OCI-LY1 (cell line): ENCODE measurements around the gene UBE2R2.
"Not testable (repeated sequence)": the region's sequence is repeated elsewhere in the genome, so short reads cannot be mapped to it uniquely, and the experiment has no call there.

Source experiments
- H2AFZ ChIP-seq: fragments of 200-600 bp; sonication (generic), shearing (Covaris generic); 2 replicates; pipeline ENCODE4 v1.6.0; 2014; ENCODE audit warnings: antibody characterized with exemption, mild to moderate bottlenecking, low read length
- H3F3A ChIP-seq: fragments of 200-600 bp; sonication (generic), shearing (Covaris generic); 2 replicates; pipeline ENCODE4 v1.6.0; 2014; ENCODE audit warnings: mild to moderate bottlenecking, antibody characterized with exemption, low read length, moderate library complexity; ENCODE audit not compliant: insufficient read depth
- H3K27ac ChIP-seq: fragments of 200-600 bp; sonication (generic); 2 replicates; pipeline ENCODE4 v1.5.1; 2014; ENCODE audit warnings: low read length, mixed run types, mild to moderate bottlenecking, low read depth; ENCODE audit not compliant: poor library complexity, severe bottlenecking
- H3K27me3 ChIP-seq: fragments of 200-600 bp; sonication (generic); 2 replicates; pipeline ENCODE4 v1.6.0; 2014; ENCODE audit warnings: antibody characterized with exemption, mild to moderate bottlenecking, low read length, moderate library complexity; ENCODE audit not compliant: insufficient read depth
- H3K36me3 ChIP-seq: fragments of 200-600 bp; sonication (generic); 2 replicates; pipeline ENCODE4 v1.6.1; 2014; ENCODE audit warnings: mild to moderate bottlenecking, antibody characterized with exemption, low read length, moderate library complexity, mixed read lengths; ENCODE audit not compliant: insufficient read depth
- H3K4me1 ChIP-seq: fragments of 200-600 bp; sonication (generic); 2 replicates; pipeline ENCODE4 v1.5.1; 2014; ENCODE audit warnings: mild to moderate bottlenecking, low read length, moderate library complexity; ENCODE audit not compliant: insufficient read depth, severe bottlenecking
- H3K4me2 ChIP-seq: fragments of 200-600 bp; sonication (generic), shearing (Covaris generic); 2 replicates; pipeline ENCODE4 v1.6.1; 2014; ENCODE audit warnings: low read length
- H3K4me3 ChIP-seq: fragments of 200-600 bp; sonication (generic); 2 replicates; pipeline ENCODE4 v1.5.1; 2014; ENCODE audit warnings: low read length, low read depth, mild to moderate bottlenecking, mixed read lengths; ENCODE audit not compliant: poor library complexity, severe bottlenecking
- H3K79me2 ChIP-seq: fragments of 200-600 bp; shearing (Covaris generic); 2 replicates; pipeline ENCODE4 v1.6.1; 2016; ENCODE audit warnings: mixed run types, low read length, mixed read lengths; ENCODE audit not compliant: insufficient read depth
- H3K9ac ChIP-seq: fragments of 200-600 bp; sonication (generic), shearing (Covaris generic); 2 replicates; pipeline ENCODE4 v1.6.1; 2014; ENCODE audit warnings: mild to moderate bottlenecking, low read length, mixed read lengths
- H3K9me2 ChIP-seq: fragments of 200-600 bp; sonication (generic), shearing (Covaris generic); 2 replicates; pipeline ENCODE4 v1.6.1; 2014; ENCODE audit warnings: low read depth, mild to moderate bottlenecking, low read length, mixed read lengths
- H3K9me3 ChIP-seq: fragments of 200-600 bp; shearing (Covaris generic); 2 replicates; pipeline ENCODE4 v1.6.1; 2014; ENCODE audit warnings: low read length, mixed read lengths
- H4K20me1 ChIP-seq: fragments of 200-600 bp; sonication (generic), shearing (Covaris generic); 2 replicates; pipeline ENCODE4 v1.6.0; 2016; ENCODE audit warnings: mild to moderate bottlenecking, low read length; ENCODE audit not compliant: insufficient read depth
- CTCF ChIP-seq: fragments of 200-600 bp; sonication (generic), shearing (Covaris generic); IDR thresholded peaks from 2 replicates; pipeline ENCODE4 v1.5.1; 2017; ENCODE audit warnings: mild to moderate bottlenecking, antibody characterized with exemption, low read length, moderate library complexity, mixed read lengths
- EZH2 ChIP-seq: fragments of 200-600 bp; sonication (generic), shearing (Covaris generic); IDR thresholded peaks from 2 replicates; pipeline ENCODE4 v1.8.0; 2017; ENCODE audit warnings: borderline replicate concordance, mixed run types, mild to moderate bottlenecking, antibody characterized with exemption, low read length, moderate library complexity, mixed read lengths

Gene UBE2R2

GRCh38 chr9:33868440-33868973, 51.5 kb downstream of the UBE2R2 start:
- Histone ChIP-seq H3F3A (peaks cover 9% of the 10 kb centered on the region), H3K9me3 (no peaks in the 10 kb centered on the region), H3K9ac (no peak overlapping the region; the same call in 1 of the 2 replicates), H3K9me2 (no peaks in the 10 kb centered on the region), H3K79me2 (peaks cover 73% of the 10 kb centered on the region), H3K36me3 (peaks cover 31% of the 10 kb centered on the region), H3K27me3 (no peaks in the 10 kb centered on the region), H3K4me3 (no peak overlapping the region), H3K4me1 (peaks cover 76% of the 10 kb centered on the region), H3K4me2 (peak overlapping the region; percentile 39; the same call in 1 of the 2 replicates), H3K27ac (peak overlapping the region; percentile 83), H4K20me1 (no peaks in the 10 kb centered on the region), H2AFZ (no peak overlapping the region)
- TF ChIP-seq CTCF (no peak), EZH2 (no peak)

- Histone ChIP-seq H3K79me2 (peaks cover 73% of the 10 kb centered on the region), H3K36me3 (peaks cover 24% of the 10 kb centered on the region), H3K27ac (peak overlapping the region; percentile 98), H3K4me1 (peaks cover 78% of the 10 kb centered on the region)
- not testable (repeated sequence) for H2AFZ ChIP-seq, H3K4me3 ChIP-seq, H3K4me2 ChIP-seq, H3F3A ChIP-seq, H3K9me3 ChIP-seq, H3K9me2 ChIP-seq, H3K27me3 ChIP-seq, H4K20me1 ChIP-seq, H3K9ac ChIP-seq
These were observed 52.3 kb downstream of the UBE2R2 start for GRCh38 chr9:33869243-33869642.

DNA sequence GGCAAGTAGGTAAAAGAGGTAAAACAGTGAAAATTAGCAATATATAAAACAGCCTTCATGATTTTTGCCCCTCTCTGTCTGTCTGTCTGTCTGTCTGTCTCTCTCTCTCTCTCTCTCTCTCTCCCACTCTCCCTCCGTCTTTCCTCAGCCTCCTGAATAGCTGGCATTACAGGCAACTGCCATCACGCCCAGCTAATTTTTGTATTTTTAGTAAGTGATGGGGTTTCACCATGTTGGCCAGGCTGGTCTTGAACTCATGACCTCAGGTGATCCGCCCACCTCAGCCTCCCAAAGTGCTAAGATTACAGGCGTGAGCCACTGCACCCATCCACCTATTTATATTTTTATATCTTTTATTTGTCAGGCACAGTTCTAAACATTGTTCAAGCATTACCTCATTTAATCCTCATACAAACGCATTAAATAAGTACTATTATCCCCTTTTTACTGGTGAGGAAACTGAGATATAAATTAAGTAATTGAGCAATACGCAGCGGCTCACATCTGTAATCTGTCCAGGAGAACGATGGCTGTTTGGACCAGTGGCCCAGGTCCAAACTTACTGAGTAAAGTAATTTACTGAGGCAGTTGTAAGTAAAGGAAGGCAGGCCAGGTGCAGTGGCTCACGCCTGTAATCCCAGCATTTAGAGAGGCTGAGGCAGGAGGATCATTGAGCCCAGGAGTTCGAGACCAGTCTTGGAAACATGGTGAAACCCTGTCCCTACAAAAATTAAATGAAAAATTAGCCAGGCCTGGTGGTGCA, 60.9 kb downstream of the UBE2R2 start:
- Histone ChIP-seq H3K36me3 (no peaks in the 10 kb centered on the region), H3K27me3 (no peaks in the 10 kb centered on the region), H3K9me2 (no peaks in the 10 kb centered on the region), H3K9me3 (no peaks in the 10 kb centered on the region), H3K79me2 (peaks cover 96% of the 10 kb centered on the region), H3K4me1 (peaks cover 89% of the 10 kb centered on the region), H2AFZ (no peak overlapping the region), H3F3A (no peaks in the 10 kb centered on the region; the same call in 1 of the 2 replicates), H3K9ac (peak overlapping the region; percentile 34; the same call in 1 of the 2 replicates), H3K4me3 (no peak overlapping the region), H3K4me2 (peak overlapping the region; percentile 44; the same call in 1 of the 2 replicates), H4K20me1 (no peaks in the 10 kb centered on the region), H3K27ac (peak overlapping the region; percentile 98)
- TF ChIP-seq CTCF, result no peak
- TF ChIP-seq EZH2, result no peak
